GM12878 (cell line): ENCODE measurements around the gene TMEM53. TPM values are rescaled to one million over a fixed set of nuclear protein-coding genes. Genes with fewer than 3 reads are reported as not detected.

Experiments used
- ATF7 ChIP-seq: fragments of 450-650 bp; IDR thresholded peaks from 2 replicates; pipeline ENCODE4 v1.6.1; 2016; ENCODE audit warnings: low read depth, mild to moderate bottlenecking
- E2F4 ChIP-seq: IDR thresholded peaks from 2 replicates; pipeline ENCODE4 v1.6.1; 2012; ENCODE audit warnings: low read depth, low read length, improper control_type of control experiment
- IRF5 ChIP-seq: fragments of 450-650 bp; IDR thresholded peaks from 2 replicates; pipeline ENCODE4 v1.6.1; 2017; ENCODE audit warnings: borderline replicate concordance
- JUNB ChIP-seq: IDR thresholded peaks from 2 replicates; pipeline ENCODE4 v1.6.1; 2016; ENCODE audit warnings: antibody characterized with exemption, mild to moderate bottlenecking
- JUND ChIP-seq: IDR thresholded peaks from 2 replicates; pipeline ENCODE4 v1.6.1; 2012; ENCODE audit warnings: low read depth, mild to moderate bottlenecking, low read length, improper control_type of control experiment, moderate library complexity
- KAT2A ChIP-seq: conservative IDR thresholded peaks from 2 replicates; pipeline ENCODE4 v1.6.1; 2011; ENCODE audit warnings: low read depth, low read length; ENCODE audit not compliant: control insufficient read depth
- NFIC ChIP-seq: IDR thresholded peaks from 2 replicates; pipeline ENCODE4 v1.6.1; 2012; ENCODE audit warnings: low read depth, mild to moderate bottlenecking, inconsistent platforms, low read length, moderate library complexity
- RUNX3 ChIP-seq: IDR thresholded peaks from 2 replicates; pipeline ENCODE4 v1.6.1; 2012; ENCODE audit warnings: low read length, inconsistent platforms
- SKIL ChIP-seq: fragments of 450-650 bp; IDR thresholded peaks from 2 replicates; pipeline ENCODE4 v1.6.1; 2017; ENCODE audit warnings: mild to moderate bottlenecking, low read depth, inconsistent platforms; ENCODE audit not compliant: poor library complexity, severe bottlenecking
- SREBF1 ChIP-seq: IDR thresholded peaks from 2 replicates; pipeline ENCODE4 v1.6.1; 2012; ENCODE audit warnings: mild to moderate bottlenecking, low read length
- TCF3 ChIP-seq: IDR thresholded peaks from 2 replicates; pipeline ENCODE4 v1.6.1; 2012; ENCODE audit warnings: low read depth, mild to moderate bottlenecking, low read length, borderline replicate concordance; ENCODE audit not compliant: insufficient read depth
- USF1 ChIP-seq: IDR thresholded peaks from 2 replicates; pipeline ENCODE4 v1.6.1; 2011; ENCODE audit warnings: borderline replicate concordance, low read depth, mild to moderate bottlenecking, moderate library complexity, mixed read lengths, low read length; ENCODE audit not compliant: insufficient read depth; ENCODE audit errors: extremely low read length
- USF2 ChIP-seq: IDR thresholded peaks from 2 replicates; pipeline ENCODE4 v1.6.1; 2011; ENCODE audit warnings: low read depth, low read length, improper control_type of control experiment, borderline replicate concordance
- ZBTB33 ChIP-seq: fragments of 450-650 bp; IDR thresholded peaks from 2 replicates; pipeline ENCODE4 v1.6.1; 2017; ENCODE audit warnings: mild to moderate bottlenecking
- ZNF207 ChIP-seq: fragments of 450-650 bp; IDR thresholded peaks from 2 replicates; pipeline ENCODE4 v1.6.1; 2014; ENCODE audit warnings: antibody characterized with exemption, mild to moderate bottlenecking, borderline replicate concordance
- ZNF687 ChIP-seq: fragments of 450-650 bp; IDR thresholded peaks from 2 replicates; pipeline ENCODE4 v1.6.1; 2017; ENCODE audit warnings: mild to moderate bottlenecking, moderate library complexity
- polyA plus RNA-seq, 11 experiments: library from polyadenylated mRNA; depleted of rRNA in 4 of 11; unstranded in 6 of 11; stranded (reverse) in 5 of 11; fragments of >200 nt; fragmentation: Nextera tagmentation in 4 of 11; fragmentation: Illumina TruSeq in 1 of 11; extraction: Ambion mirVana in 4 of 11; extraction: Trizol in 1 of 11; gene quantifications; 1 replicate in 1 of 11; 2 replicates in 10 of 11; pipeline versions ENCODE4 v1.2.1 to v1.2.3, GENCODE V29; 2011 to 2016; ENCODE audit warnings: inconsistent platforms in 2 of 11, missing spikeins in 2 of 11, low read depth in 1 of 11
- total RNA-seq, 4 experiments: library from RNA; depleted of rRNA in 3 of 4; stranded (reverse); fragments of >200 nt in 3 of 4; fragmentation: Illumina TruSeq in 1 of 4; extraction: Trizol in 1 of 4; gene quantifications; 2 replicates each; pipeline versions ENCODE4 v1.2.1 to v1.2.3, GENCODE V29; 2013 to 2021

TMEM53 gene
- total and polyA plus RNA-seq, 10 of the 15 experiments (the other 5 are each of a cell fraction or from before 2014, with no cell fraction given) = 3.1 to 23.9 (median 11.1) TPM

GRCh38 chr1:44676484-44677200 lies 2.4 kb upstream of the TMEM53 start (continued):
- TF ChIP-seq SKIL (no peak), TCF3 (no peak), ZNF687 (no peak), SREBF1 (no peak), E2F4 (no peak), JUND (no peak), ATF7 (no peak), NFIC (peak; percentile 70), KAT2A (no peak), RUNX3 (peak; percentile 64), ZBTB33 (no peak), IRF5 (no peak), ZNF207 (no peak), USF1 (no peak), USF2 (no peak), JUNB (peak; percentile 31; the same call in 1 of the 2 replicates)
